Trophoblast cell (in vitro differentiated cells and primary cell): ENCODE measurements around the gene GUCA1A.
A peak's percentile ranks its signal among the peaks of the same experiment; 100 is the strongest.

Source experiments
- DNase-seq, 2 donors: peaks; one replicate each; pipeline ENCODE4 v3.0.0-alpha.2; 2016
- H2AFZ ChIP-seq: 2 replicates; pipeline ENCODE4 v1.6.1; 2013; ENCODE audit warnings: low read length, moderate library complexity, mild to moderate bottlenecking; ENCODE audit not compliant: insufficient read depth, poor library complexity
- H2AK5ac ChIP-seq: 2 replicates; pipeline ENCODE4 v1.6.1; 2013; ENCODE audit warnings: mild to moderate bottlenecking, low read length
- H2BK120ac ChIP-seq: 2 replicates; pipeline ENCODE4 v1.6.1; 2013; ENCODE audit warnings: low read length, mild to moderate bottlenecking, moderate library complexity; ENCODE audit not compliant: insufficient read depth, poor library complexity
- H2BK12ac ChIP-seq: 2 replicates; pipeline ENCODE4 v1.6.1; 2013; ENCODE audit warnings: mild to moderate bottlenecking, low read length, moderate library complexity
- H2BK5ac ChIP-seq: 2 replicates; pipeline ENCODE4 v1.6.1; 2013; ENCODE audit warnings: low read length, low read depth, moderate library complexity, mild to moderate bottlenecking; ENCODE audit not compliant: poor library complexity
- H3K14ac ChIP-seq: 2 replicates; pipeline ENCODE4 v1.6.1; 2013; ENCODE audit warnings: mild to moderate bottlenecking, low read length
- H3K18ac ChIP-seq: 2 replicates; pipeline ENCODE4 v1.6.1; 2013; ENCODE audit warnings: mild to moderate bottlenecking, low read length
- H3K23ac ChIP-seq: 2 replicates; pipeline ENCODE4 v1.6.1; 2013; ENCODE audit warnings: low read length
- H3K27ac ChIP-seq: 2 replicates; pipeline ENCODE4 v1.5.1; 2013; ENCODE audit warnings: low read depth, mild to moderate bottlenecking, inconsistent platforms, low read length, moderate library complexity
- H3K27me3 ChIP-seq: 2 replicates; pipeline ENCODE4 v1.6.1; 2013; ENCODE audit warnings: inconsistent platforms, mild to moderate bottlenecking, low read length, moderate library complexity; ENCODE audit not compliant: insufficient read depth
- H3K36me3 ChIP-seq, 2 experiments: 1 replicate in 1 of 2; 2 replicates in 1 of 2; pipeline ENCODE4 v1.6.1; 2013; ENCODE audit warnings: low read length in 2 of 2, mild to moderate bottlenecking in 2 of 2, moderate library complexity in 1 of 2; ENCODE audit not compliant: insufficient read depth in 2 of 2, control insufficient read depth in 1 of 2
- H3K4ac ChIP-seq: 2 replicates; pipeline ENCODE4 v1.6.1; 2013; ENCODE audit warnings: low read depth, mild to moderate bottlenecking, low read length, moderate library complexity
- H3K4me1 ChIP-seq, 2 experiments: 1 replicate in 1 of 2; 2 replicates in 1 of 2; pipeline ENCODE4 v1.6.1; 2013; ENCODE audit warnings: low read length in 2 of 2, mild to moderate bottlenecking in 2 of 2, moderate library complexity in 1 of 2; ENCODE audit not compliant: insufficient read depth in 2 of 2, control insufficient read depth in 1 of 2
- H3K4me2 ChIP-seq: 2 replicates; pipeline ENCODE4 v1.6.1; 2013; ENCODE audit warnings: inconsistent platforms, mild to moderate bottlenecking, low read length, moderate library complexity
- H3K4me3 ChIP-seq: 2 replicates; pipeline ENCODE4 v1.5.1; 2013; ENCODE audit warnings: mild to moderate bottlenecking, low read depth, low read length, inconsistent platforms
- H3K79me1 ChIP-seq: one replicate; pipeline ENCODE4 v1.6.1; 2013; ENCODE audit warnings: low read length
- H3K79me2 ChIP-seq: 2 replicates; pipeline ENCODE4 v1.6.1; 2013; ENCODE audit warnings: low read length, mild to moderate bottlenecking; ENCODE audit not compliant: control insufficient read depth, insufficient read depth, poor library complexity
- H3K9ac ChIP-seq: 2 replicates; pipeline ENCODE4 v1.6.1; 2013; ENCODE audit warnings: mild to moderate bottlenecking, low read length
- H3K9me3 ChIP-seq: 2 replicates; pipeline ENCODE4 v1.6.1; 2013; ENCODE audit warnings: low read depth, mild to moderate bottlenecking, control low read depth, inconsistent platforms, low read length; ENCODE audit not compliant: insufficient read depth
- H4K12ac ChIP-seq: 2 replicates; pipeline ENCODE4 v1.6.1; 2013; ENCODE audit warnings: low read depth, mild to moderate bottlenecking, low read length, moderate library complexity
- H4K8ac ChIP-seq: 2 replicates; pipeline ENCODE4 v1.6.1; 2013; ENCODE audit warnings: low read depth, mild to moderate bottlenecking, low read length, moderate library complexity
- H4K91ac ChIP-seq: one replicate; pipeline ENCODE4 v1.6.1; 2013; ENCODE audit warnings: low read depth, mild to moderate bottlenecking, low read length, moderate library complexity
- WGBS: extraction: QIAGEN DNeasy Blood & Tissue Kit; methylation state at CpG from one replicate; pipeline ENCODE4 v1.1.7; 2013; ENCODE audit warnings: missing lambda C conversion rate; ENCODE audit not compliant: insufficient read length, insufficient coverage; ENCODE audit errors: extremely low coverage; 5-methylcytosine and 5-hydroxymethylcytosine counted together

GUCA1A gene

GRCh38 chr6:42125663-42126062 lies 47.5 kb upstream of the GUCA1A start:
- Histone ChIP-seq H3K4ac (no peak overlapping the region), H3K27me3 (no peaks in the 10 kb centered on the region), H4K91ac (peak overlapping the region; percentile 67), H2AFZ (no peak overlapping the region), H3K14ac (no peak overlapping the region), H2BK120ac (no peak overlapping the region), H3K27ac (peak overlapping the region; percentile 9), H3K79me1 (no peaks in the 10 kb centered on the region), H3K36me3 (peaks cover 9 to 14% of the 10 kb centered on the region in 2 experiments), H3K23ac (no peak overlapping the region), H3K79me2 (no peaks in the 10 kb centered on the region), H4K12ac (no peak overlapping the region), H4K8ac (no peak overlapping the region), H2BK5ac (no peak overlapping the region), H3K4me3 (no peak overlapping the region), H2AK5ac (no peak overlapping the region), H3K9me3 (no peaks in the 10 kb centered on the region), H3K9ac (no peak overlapping the region), H3K4me1 (peaks cover 15 to 23% of the 10 kb centered on the region in 2 experiments), H3K4me2 (no peak overlapping the region), H3K18ac (no peak overlapping the region), H2BK12ac (no peak overlapping the region)
- no CpG with 5 or more reads among the region's 3 CpGs for WGBS
- no peak for DNase-seq

DNA sequence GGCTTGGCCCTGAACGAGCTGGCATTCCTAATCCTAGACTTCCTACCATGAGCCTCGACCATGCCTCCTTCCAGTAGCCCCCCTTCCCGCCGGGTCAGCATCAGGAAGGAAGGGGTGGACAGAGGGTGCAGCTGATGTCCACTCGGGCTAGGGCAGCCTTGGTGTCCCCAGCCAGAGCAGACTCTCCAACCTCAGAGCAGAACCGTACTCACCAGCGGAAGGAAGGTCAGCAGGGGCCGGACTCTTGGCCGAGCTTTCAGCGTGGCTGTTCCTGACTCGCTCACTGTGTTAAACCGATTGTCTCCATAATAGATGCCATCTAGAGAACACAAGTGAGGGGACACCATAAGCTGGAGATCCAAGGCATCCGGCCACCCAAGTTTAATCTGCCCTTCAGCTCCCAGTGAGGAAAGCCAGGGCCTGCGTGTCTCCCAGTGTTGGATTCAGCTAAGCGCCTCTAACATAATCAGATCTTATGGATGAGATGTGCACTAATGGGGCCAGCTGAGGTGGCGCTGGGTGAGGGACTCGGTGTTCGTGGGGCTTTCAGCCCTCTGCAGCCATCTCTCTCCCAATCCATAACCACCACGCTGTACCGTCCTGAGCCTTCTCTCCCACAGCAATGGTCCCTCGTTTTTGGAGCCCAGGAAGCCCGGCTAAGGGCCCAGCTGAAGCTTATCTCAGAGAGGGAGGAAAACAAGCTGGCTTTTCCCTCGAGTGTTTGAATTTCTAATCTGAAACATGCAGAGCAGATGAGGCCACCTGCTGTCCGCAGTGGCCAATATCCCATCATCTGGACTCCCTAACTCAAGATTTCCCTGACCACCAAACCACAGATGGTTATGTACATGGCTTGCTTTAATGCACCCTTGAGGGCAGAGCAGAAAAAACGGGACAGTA lies 44.5 kb upstream of the GUCA1A start:
- no peak overlapping the region for H3K18ac ChIP-seq
- no peak overlapping the region for H4K91ac ChIP-seq
- no peak overlapping the region for H2AK5ac ChIP-seq
- no peak overlapping the region for H3K14ac ChIP-seq
- no CpG with 5 or more reads among the region's 25 CpGs for WGBS
- peaks cover 2% of the 10 kb centered on the region for H3K9me3 ChIP-seq
- no peak overlapping the region for H3K4me2 ChIP-seq
- no peak overlapping the region for H2BK12ac ChIP-seq
- no peak for DNase-seq
- H4K12ac ChIP-seq, result no peak overlapping the region
- peaks cover 7 to 10% of the 10 kb centered on the region in 2 experiments for H3K4me1 ChIP-seq
- no peak overlapping the region for H3K4ac ChIP-seq
- H4K8ac ChIP-seq, result no peak overlapping the region
- H3K27me3 ChIP-seq, result no peaks in the 10 kb centered on the region
- H3K9ac ChIP-seq, result no peak overlapping the region
- H3K23ac ChIP-seq, result no peak overlapping the region
- H3K27ac ChIP-seq, result no peak overlapping the region
- H2BK120ac ChIP-seq, result no peak overlapping the region
- no peak overlapping the region for H2BK5ac ChIP-seq
- no peak overlapping the region for H2AFZ ChIP-seq
- H3K36me3 ChIP-seq, result peaks cover 9 to 14% of the 10 kb centered on the region in 2 experiments
- H3K4me3 ChIP-seq, result no peak overlapping the region
- no peaks in the 10 kb centered on the region for H3K79me2 ChIP-seq
- peaks cover 2% of the 10 kb centered on the region for H3K79me1 ChIP-seq

- no peaks in the 10 kb centered on the region for H3K79me2 ChIP-seq
- H3K4ac ChIP-seq, result no peak overlapping the region
- H2BK12ac ChIP-seq, result no peak overlapping the region
- no peak overlapping the region for H3K23ac ChIP-seq
- no CpG with 5 or more reads among the region's 2 CpGs for WGBS
- no peak overlapping the region for H3K27ac ChIP-seq
- H2BK5ac ChIP-seq, result no peak overlapping the region
- peaks cover 7 to 10% of the 10 kb centered on the region in 2 experiments for H3K4me1 ChIP-seq
- no peak overlapping the region for H4K12ac ChIP-seq
- H2BK120ac ChIP-seq, result no peak overlapping the region
- H3K4me2 ChIP-seq, result no peak overlapping the region
- no peak overlapping the region for H4K8ac ChIP-seq
- peaks cover 2% of the 10 kb centered on the region for H3K9me3 ChIP-seq
- H4K91ac ChIP-seq, result no peak overlapping the region
- peaks cover 2% of the 10 kb centered on the region for H3K79me1 ChIP-seq
- peaks cover 9 to 14% of the 10 kb centered on the region in 2 experiments for H3K36me3 ChIP-seq
- no peak overlapping the region for H3K18ac ChIP-seq
- no peaks in the 10 kb centered on the region for H3K27me3 ChIP-seq
- no peak for DNase-seq
- no peak overlapping the region for H2AK5ac ChIP-seq
- no peak overlapping the region for H3K4me3 ChIP-seq
- no peak overlapping the region for H3K9ac ChIP-seq
- no peak overlapping the region for H2AFZ ChIP-seq
- no peak overlapping the region for H3K14ac ChIP-seq
Measured at GRCh38 chr6:42129360-42129676, 43.8 kb upstream of the GUCA1A start.

DNA sequence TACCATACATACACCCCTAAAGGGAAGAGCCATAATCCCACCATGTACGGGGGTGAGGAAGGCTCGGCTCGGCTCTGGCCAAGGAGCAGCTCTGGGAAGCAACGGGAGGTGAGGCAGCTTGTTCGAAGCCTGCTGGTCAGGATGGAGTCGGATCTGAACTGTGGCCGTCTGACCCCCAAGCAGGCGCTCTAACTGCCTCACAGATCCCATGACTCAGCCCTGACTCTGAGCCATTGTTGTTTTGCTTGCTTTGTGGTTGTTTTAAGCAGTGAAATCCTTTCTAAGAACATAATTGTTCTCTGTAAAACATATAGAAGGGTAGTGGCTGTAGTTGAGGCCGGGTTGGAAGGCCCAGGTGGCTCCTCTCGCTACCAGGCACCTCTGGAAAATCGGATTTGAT lies 41.6 kb upstream of the GUCA1A start:
- Histone ChIP-seq H3K79me2 (no peaks in the 10 kb centered on the region), H2AFZ (no peak overlapping the region), H3K9ac (no peak overlapping the region), H3K27me3 (no peaks in the 10 kb centered on the region), H3K79me1 (peaks cover 4% of the 10 kb centered on the region), H4K12ac (no peak overlapping the region), H4K8ac (no peak overlapping the region), H3K4me3 (no peak overlapping the region), H3K9me3 (peaks cover 2% of the 10 kb centered on the region), H3K14ac (peak overlapping the region; percentile 42), H2BK120ac (no peak overlapping the region), H3K4me1 (peaks cover 6 to 9% of the 10 kb centered on the region in 2 experiments), H4K91ac (peak overlapping the region; percentile 32), H2BK12ac (no peak overlapping the region), H2BK5ac (no peak overlapping the region), H3K36me3 (peaks cover 5 to 10% of the 10 kb centered on the region in 2 experiments), H3K27ac (no peak overlapping the region), H2AK5ac (no peak overlapping the region), H3K18ac (peak overlapping the region; percentile 75), H3K23ac (no peak overlapping the region), H3K4ac (no peak overlapping the region), H3K4me2 (no peak overlapping the region)
- WGBS, result no CpG with 5 or more reads among the region's 11 CpGs
- DNase-seq, result no peak
